Measurements from ENCODE around the gene RNASE8.

DNA sequence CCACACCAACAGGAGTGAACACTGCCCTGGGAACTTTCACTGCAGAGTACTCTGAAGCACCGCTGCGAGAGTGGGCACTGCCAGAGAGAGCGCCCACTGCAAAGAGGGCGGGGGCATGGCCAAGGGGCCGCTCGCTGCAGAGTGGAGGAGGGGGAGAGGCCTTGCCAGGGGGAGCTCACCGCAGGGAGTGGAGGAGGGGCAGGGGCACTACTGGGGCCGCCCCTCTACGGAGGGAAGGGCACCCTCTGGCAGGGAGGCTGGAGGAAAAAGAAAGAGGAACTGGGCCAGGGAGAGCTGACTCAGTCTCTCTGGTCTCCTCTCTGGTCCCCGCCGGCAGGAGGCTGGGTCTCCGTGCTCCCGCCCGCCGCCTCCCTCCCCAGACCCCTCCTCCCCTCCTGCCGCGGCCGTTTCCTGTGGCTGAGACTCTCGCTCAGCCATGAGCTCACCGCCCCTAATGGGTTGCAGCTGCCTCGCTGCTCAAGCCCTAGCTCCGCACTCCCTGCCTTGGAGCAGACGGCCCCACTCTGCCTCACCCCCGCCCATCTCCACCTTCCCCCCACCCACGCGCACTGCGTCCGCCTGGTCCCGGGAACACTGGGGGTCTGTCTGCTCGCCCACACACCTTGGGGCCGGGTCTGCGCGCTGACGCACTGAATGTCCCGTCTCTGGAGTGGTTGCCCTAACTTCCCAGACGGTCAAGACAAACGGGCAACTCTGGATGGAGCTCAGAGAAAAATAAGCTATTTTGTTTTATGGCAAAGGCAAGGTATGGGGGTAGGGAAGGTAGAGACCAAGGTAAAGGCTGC is 13.8 kb downstream of the RNASE8 start:
- no peak for TF ChIP-seq FOXM1 (IDR thresholded peaks at IDR 0.05; ENCODE audit: borderline replicate concordance)
- no peak for TF ChIP-seq SUZ12 (IDR thresholded peaks at IDR 0.05)
- TF ChIP-seq BHLHE40 (IDR thresholded peaks at IDR 0.05; ENCODE audit: borderline replicate concordance), result no peak
- TF ChIP-seq TARDBP (IDR thresholded peaks at IDR 0.05), result no peak
- TF ChIP-seq ZNF384 (IDR thresholded peaks at IDR 0.05), result no peak
- no peak for TF ChIP-seq ELF4 (IDR thresholded peaks at IDR 0.05)
- TF ChIP-seq HDGF (IDR thresholded peaks at IDR 0.05; ENCODE audit: borderline replicate concordance), result no peak
- TF ChIP-seq SP1 (IDR thresholded peaks at IDR 0.05), result no peak
- TF ChIP-seq FOXA1 (IDR thresholded peaks at IDR 0.05), result no peak
- no peak for TF ChIP-seq L3MBTL2 (conservative IDR thresholded peaks at IDR 0.05)
- no peak for TF ChIP-seq FOXK2 (IDR thresholded peaks at IDR 0.05)
- no peak for TF ChIP-seq NFRKB (IDR thresholded peaks at IDR 0.05)
